ENCODE results near the gene FANCC. TPM values are rescaled to one million over a fixed set of nuclear protein-coding genes. Genes with fewer than 3 reads are reported as not detected.

The FANCC gene
- total and polyA plus RNA-seq, 2 of the 13 experiments (the other 11 are each of a cell fraction or from before 2014, with no cell fraction given) = 7.4 to 8.6 TPM

DNA sequence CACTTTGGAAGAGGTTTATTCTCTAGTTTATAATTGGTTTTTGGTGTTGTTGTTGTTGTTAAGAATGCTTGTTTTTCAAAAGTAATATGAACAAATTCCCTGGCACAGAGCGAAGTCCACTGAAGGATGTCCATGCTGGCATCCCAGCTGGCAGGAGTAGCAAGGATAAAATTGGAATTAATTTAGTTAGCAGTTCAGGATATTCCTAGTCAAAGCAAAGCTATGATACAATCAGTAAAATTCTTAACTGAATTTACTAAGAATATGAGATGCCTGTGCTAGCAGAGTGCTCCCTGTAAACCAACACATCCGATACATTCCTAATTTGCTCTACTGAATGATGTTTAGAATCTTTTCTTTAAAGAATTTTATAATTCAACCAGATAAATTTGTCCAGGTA, 161.4 kb downstream of the FANCC start (continued):
- TF ChIP-seq, protein P1, sequence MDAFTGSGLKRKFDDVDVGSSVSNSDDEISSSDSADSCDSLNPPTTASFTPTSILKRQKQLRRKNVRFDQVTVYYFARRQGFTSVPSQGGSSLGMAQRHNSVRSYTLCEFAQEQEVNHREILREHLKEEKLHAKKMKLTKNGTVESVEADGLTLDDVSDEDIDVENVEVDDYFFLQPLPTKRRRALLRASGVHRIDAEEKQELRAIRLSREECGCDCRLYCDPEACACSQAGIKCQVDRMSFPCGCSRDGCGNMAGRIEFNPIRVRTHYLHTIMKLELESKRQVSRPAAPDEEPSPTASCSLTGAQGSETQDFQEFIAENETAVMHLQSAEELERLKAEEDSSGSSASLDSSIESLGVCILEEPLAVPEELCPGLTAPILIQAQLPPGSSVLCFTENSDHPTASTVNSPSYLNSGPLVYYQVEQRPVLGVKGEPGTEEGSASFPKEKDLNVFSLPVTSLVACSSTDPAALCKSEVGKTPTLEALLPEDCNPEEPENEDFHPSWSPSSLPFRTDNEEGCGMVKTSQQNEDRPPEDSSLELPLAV (CRISPR knock-in tag; conservative IDR thresholded peaks at IDR 0.05; ENCODE audit: low read depth) = no peak

DNA sequence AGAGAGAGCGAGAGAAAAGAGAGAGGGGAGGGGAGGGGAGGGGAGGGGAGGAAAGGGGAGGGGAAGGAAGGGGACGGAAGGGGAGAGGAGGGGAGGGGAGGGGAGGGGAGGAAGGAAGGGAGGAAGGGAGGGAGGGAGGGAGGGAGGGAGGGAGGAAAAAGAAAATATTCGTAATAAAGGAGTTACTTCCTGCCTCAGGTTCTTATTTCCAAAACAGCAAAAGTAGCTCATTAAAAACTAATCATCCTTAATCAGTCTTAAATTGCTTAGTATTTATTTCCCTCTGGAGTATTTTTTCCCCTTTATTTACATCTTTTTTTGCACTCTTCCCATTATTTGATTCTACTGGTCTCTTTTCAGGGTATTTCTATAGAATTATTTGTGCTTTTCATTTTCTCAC, 162.3 kb downstream of the FANCC start:
- H2AFZ ChIP-seq (ENCODE audit: low read length) = no peak overlapping the region
- in situ Hi-C loops (cut with HindIII; ENCODE audit: extremely low pct_ligation_motif_present, low pct_unique_long_range_greater_than_20kb) (no loop called here), intact Hi-C loops (cut with micrococcal nuclease; ENCODE audit: unreplicated experiment) (no loop called here)
- ATAC-seq = no peak
- no peaks in the 10 kb centered on the region for H4K20me1 ChIP-seq (ENCODE audit: insufficient read depth, low read length)
- DNase-seq (ENCODE audit: low spot score) = no peak
- H3K27me3 ChIP-seq (ENCODE audit: control insufficient read depth in 1 of 2, insufficient read depth in 2 of 2, low read length in 2 of 2) = no peaks in the 10 kb centered on the region
- H3K79me2 ChIP-seq (ENCODE audit: insufficient read depth, low read length) = no peaks in the 10 kb centered on the region
- no peak overlapping the region for H3K27ac ChIP-seq (ENCODE audit: extremely low read length, insufficient read depth, low read length)
- no peak for FAIRE-seq
- H3K9me3 ChIP-seq (ENCODE audit: low read length) = no peaks in the 10 kb centered on the region
- POLR2A ChIA-PET = no interaction called here
- no peak overlapping the region for H3K4me2 ChIP-seq (ENCODE audit: low read depth, low read length)
- H3K9ac ChIP-seq (ENCODE audit: insufficient read depth, low read depth, low read length) = no peak overlapping the region
- no peak overlapping the region for H3K4me3 ChIP-seq (replicated peaks in 1 of 3; ENCODE audit: insufficient read depth in 1 of 3, low read depth in 2 of 3, low read length in 3 of 3)
- H3K4me1 ChIP-seq (ENCODE audit: insufficient read depth, low read length) = peaks cover 17% of the 10 kb centered on the region
- BruUV-seq (replicated peaks) = no TSS peak
- CTCF ChIA-PET (ENCODE audit: low intra/inter-chr PET ratio, low total read pairs) = no interaction called here
- TF ChIP-seq CC2D1A (CRISPR knock-in tag; IDR thresholded peaks at IDR 0.05) (no peak), PCBP1 (IDR thresholded peaks at IDR 0.05; ENCODE audit: borderline replicate concordance, low read depth, low read length) (peak; percentile 90), AGO1 (IDR thresholded peaks at IDR 0.05; ENCODE audit: low read depth, low read length, poor library complexity, severe bottlenecking) (no peak), ARHGAP35 (CRISPR knock-in tag; IDR thresholded peaks at IDR 0.05; ENCODE audit: borderline replicate concordance) (no peak), HNRNPK (IDR thresholded peaks at IDR 0.05; ENCODE audit: low read depth, low read length, poor library complexity, severe bottlenecking) (peak; percentile 98)
- TF ChIP-seq, protein P2, sequence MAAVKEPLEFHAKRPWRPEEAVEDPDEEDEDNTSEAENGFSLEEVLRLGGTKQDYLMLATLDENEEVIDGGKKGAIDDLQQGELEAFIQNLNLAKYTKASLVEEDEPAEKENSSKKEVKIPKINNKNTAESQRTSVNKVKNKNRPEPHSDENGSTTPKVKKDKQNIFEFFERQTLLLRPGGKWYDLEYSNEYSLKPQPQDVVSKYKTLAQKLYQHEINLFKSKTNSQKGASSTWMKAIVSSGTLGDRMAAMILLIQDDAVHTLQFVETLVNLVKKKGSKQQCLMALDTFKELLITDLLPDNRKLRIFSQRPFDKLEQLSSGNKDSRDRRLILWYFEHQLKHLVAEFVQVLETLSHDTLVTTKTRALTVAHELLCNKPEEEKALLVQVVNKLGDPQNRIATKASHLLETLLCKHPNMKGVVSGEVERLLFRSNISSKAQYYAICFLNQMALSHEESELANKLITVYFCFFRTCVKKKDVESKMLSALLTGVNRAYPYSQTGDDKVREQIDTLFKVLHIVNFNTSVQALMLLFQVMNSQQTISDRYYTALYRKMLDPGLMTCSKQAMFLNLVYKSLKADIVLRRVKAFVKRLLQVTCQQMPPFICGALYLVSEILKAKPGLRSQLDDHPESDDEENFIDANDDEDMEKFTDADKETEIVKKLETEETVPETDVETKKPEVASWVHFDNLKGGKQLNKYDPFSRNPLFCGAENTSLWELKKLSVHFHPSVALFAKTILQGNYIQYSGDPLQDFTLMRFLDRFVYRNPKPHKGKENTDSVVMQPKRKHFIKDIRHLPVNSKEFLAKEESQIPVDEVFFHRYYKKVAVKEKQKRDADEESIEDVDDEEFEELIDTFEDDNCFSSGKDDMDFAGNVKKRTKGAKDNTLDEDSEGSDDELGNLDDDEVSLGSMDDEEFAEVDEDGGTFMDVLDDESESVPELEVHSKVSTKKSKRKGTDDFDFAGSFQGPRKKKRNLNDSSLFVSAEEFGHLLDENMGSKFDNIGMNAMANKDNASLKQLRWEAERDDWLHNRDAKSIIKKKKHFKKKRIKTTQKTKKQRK (IDR thresholded peaks at IDR 0.05; ENCODE audit: low read length) = no peak
- TF ChIP-seq, protein P3, sequence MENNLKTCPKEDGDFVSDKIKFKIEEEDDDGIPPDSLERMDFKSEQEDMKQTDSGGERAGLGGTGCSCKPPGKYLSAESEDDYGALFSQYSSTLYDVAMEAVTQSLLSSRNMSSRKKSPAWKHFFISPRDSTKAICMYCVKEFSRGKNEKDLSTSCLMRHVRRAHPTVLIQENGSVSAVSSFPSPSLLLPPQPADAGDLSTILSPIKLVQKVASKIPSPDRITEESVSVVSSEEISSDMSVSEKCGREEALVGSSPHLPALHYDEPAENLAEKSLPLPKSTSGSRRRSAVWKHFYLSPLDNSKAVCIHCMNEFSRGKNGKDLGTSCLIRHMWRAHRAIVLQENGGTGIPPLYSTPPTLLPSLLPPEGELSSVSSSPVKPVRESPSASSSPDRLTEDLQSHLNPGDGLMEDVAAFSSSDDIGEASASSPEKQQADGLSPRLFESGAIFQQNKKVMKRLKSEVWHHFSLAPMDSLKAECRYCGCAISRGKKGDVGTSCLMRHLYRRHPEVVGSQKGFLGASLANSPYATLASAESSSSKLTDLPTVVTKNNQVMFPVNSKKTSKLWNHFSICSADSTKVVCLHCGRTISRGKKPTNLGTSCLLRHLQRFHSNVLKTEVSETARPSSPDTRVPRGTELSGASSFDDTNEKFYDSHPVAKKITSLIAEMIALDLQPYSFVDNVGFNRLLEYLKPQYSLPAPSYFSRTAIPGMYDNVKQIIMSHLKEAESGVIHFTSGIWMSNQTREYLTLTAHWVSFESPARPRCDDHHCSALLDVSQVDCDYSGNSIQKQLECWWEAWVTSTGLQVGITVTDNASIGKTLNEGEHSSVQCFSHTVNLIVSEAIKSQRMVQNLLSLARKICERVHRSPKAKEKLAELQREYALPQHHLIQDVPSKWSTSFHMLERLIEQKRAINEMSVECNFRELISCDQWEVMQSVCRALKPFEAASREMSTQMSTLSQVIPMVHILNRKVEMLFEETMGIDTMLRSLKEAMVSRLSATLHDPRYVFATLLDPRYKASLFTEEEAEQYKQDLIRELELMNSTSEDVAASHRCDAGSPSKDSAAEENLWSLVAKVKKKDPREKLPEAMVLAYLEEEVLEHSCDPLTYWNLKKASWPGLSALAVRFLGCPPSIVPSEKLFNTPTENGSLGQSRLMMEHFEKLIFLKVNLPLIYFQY (CRISPR knock-in tag; IDR thresholded peaks at IDR 0.05; ENCODE audit: borderline replicate concordance) = no peak
- no peaks in the 10 kb centered on the region for H3K36me3 ChIP-seq (replicated peaks in 1 of 2; ENCODE audit: control insufficient read depth in 1 of 2, insufficient read depth in 2 of 2, low read length in 2 of 2)
- 89% methylated on average over 3 of the region's 3 CpGs for WGBS (ENCODE audit: low lambda C conversion rate)
